Activated B cell treated with CpG ODN at 0.5 μM for 24 hours (primary cell): Measurements from ENCODE around the gene FGD3. TPM values are rescaled to one million over a fixed set of nuclear protein-coding genes. Genes with fewer than 3 reads are reported as not detected.

Experiments
- ATAC-seq: fragments of 200-7000 bp; cut with Tn5 transposase; one replicate; pipeline ENCODE4 v1.10.0; 2021; ENCODE audit warnings: low read depth, mild to moderate bottlenecking, moderate library complexity
- CTCF ChIA-PET: fragments of 350-600 bp; sonication (Branson Sonifier 250); formaldehyde crosslinking; loops from one replicate; lab custom pipeline; 2021; ENCODE audit warnings: antibody characterized with exemption; lab: Charles Lee
- POLR2A ChIA-PET: fragments of 350-600 bp; sonication (Branson Sonifier 250); formaldehyde crosslinking; loops from one replicate; lab custom pipeline; 2021; ENCODE audit warnings: antibody characterized with exemption; lab: Charles Lee
- DNase-seq: peaks from one replicate; pipeline ENCODE4 v3.0.0; 2022
- H3K27ac Mint-ChIP-seq: one replicate; pipeline ENCODE4 v1.8.0; 2020; ENCODE audit warnings: mixed read lengths
- H3K27me3 Mint-ChIP-seq: one replicate; pipeline ENCODE4 v1.8.0; 2021; ENCODE audit warnings: mixed read lengths
- H3K36me3 Mint-ChIP-seq: one replicate; pipeline ENCODE4 v1.8.0; 2021; ENCODE audit warnings: low read depth, mixed read lengths
- H3K4me1 Mint-ChIP-seq: one replicate; pipeline ENCODE4 v1.8.0; 2021; ENCODE audit warnings: mixed read lengths
- H3K4me3 Mint-ChIP-seq: one replicate; pipeline ENCODE4 v1.8.0; 2020; ENCODE audit warnings: mild to moderate bottlenecking, mixed read lengths
- H3K9me3 Mint-ChIP-seq: one replicate; pipeline ENCODE4 v1.8.0; 2020; ENCODE audit warnings: mixed read lengths
- CTCF ChIP-seq: fragments of 200-600 bp; IDR thresholded peaks from one replicate; pipeline ENCODE4 v1.8.0; 2022; ENCODE audit warnings: antibody characterized with exemption, mild to moderate bottlenecking
- intact Hi-C: fragments of 100-400 bp; cut with micrococcal nuclease; formaldehyde crosslinking; loops from one replicate; pipeline ENCODE4 v1.15.1; 2024
- total RNA-seq: library from RNA; stranded (reverse); gene quantifications from 2 replicates; pipeline ENCODE4 v1.2.3, GENCODE V29; 2022

The FGD3 gene
- total RNA-seq, 1 donor from 2014 or later, result 61.9 TPM

GRCh38 chr9:93068956-93069355 lies 121.6 kb downstream of the FGD3 start:
- no peak for TF ChIP-seq CTCF
- no peaks in the 10 kb centered on the region for H3K9me3 Mint-ChIP-seq
- intact Hi-C loops, result loop anchor here (10.0 kb wide), 1 partner anchor 304 kb away; the partner anchor contains the start of gene BICD2
- CTCF ChIA-PET, result interaction anchor here (0.7 kb wide), 1 partner anchor 40 kb away, joined by 3 read pairs; no protein-coding TSS in a partner anchor
- no peak for DNase-seq
- no peak overlapping the region for H3K27ac Mint-ChIP-seq
- POLR2A ChIA-PET, result no interaction called here
- H3K27me3 Mint-ChIP-seq, result no peaks in the 10 kb centered on the region
- H3K36me3 Mint-ChIP-seq, result peaks cover 38% of the 10 kb centered on the region
- no peak overlapping the region for H3K4me3 Mint-ChIP-seq
- H3K4me1 Mint-ChIP-seq, result peaks cover 43% of the 10 kb centered on the region
- no peak for ATAC-seq

GRCh38 chr9:93071464-93071863 lies 124.1 kb downstream of the FGD3 start:
- no peaks in the 10 kb centered on the region for H3K9me3 Mint-ChIP-seq
- no peak overlapping the region for H3K4me3 Mint-ChIP-seq
- intact Hi-C loops, result no loop called here
- ChIA-PET POLR2A (interaction anchor here (0.6 to 0.7 kb wide), 2 partner anchors 16 to 495 kb away, joined by 3 read pairs; no protein-coding TSS in a partner anchor), CTCF (no interaction called here)
- no peak overlapping the region for H3K27ac Mint-ChIP-seq
- no peak for DNase-seq
- peaks cover 43% of the 10 kb centered on the region for H3K36me3 Mint-ChIP-seq
- H3K4me1 Mint-ChIP-seq, result peaks cover 19% of the 10 kb centered on the region
- H3K27me3 Mint-ChIP-seq, result no peaks in the 10 kb centered on the region
- TF ChIP-seq CTCF, result no peak
- ATAC-seq, result no peak

GRCh38 chr9:93072383-93072795 lies 125.1 kb downstream of the FGD3 start:
- ATAC-seq, result no peak
- peaks cover 14% of the 10 kb centered on the region for H3K4me1 Mint-ChIP-seq
- CTCF ChIA-PET, result no interaction called here

GRCh38 chr9:93076101-93076791 lies 128.9 kb downstream of the FGD3 start:
- no peak overlapping the region for H3K4me3 Mint-ChIP-seq
- ATAC-seq (no peak), DNase-seq (no peak)
- no peak for TF ChIP-seq CTCF
- no peaks in the 10 kb centered on the region for H3K27me3 Mint-ChIP-seq
- H3K36me3 Mint-ChIP-seq, result peaks cover 54% of the 10 kb centered on the region
- H3K27ac Mint-ChIP-seq, result no peak overlapping the region
- intact Hi-C loops, result no loop called here
- no peaks in the 10 kb centered on the region for H3K9me3 Mint-ChIP-seq
- H3K4me1 Mint-ChIP-seq, result peaks cover 5% of the 10 kb centered on the region
- CTCF ChIA-PET, result no interaction called here
- POLR2A ChIA-PET, result interaction anchor here (0.8 kb wide), 1 partner anchor 11 kb away, joined by 3 read pairs; no protein-coding TSS in a partner anchor

More at GRCh38 chr9:93072383-93072795, 125.1 kb downstream of the FGD3 start:
- Mint-ChIP-seq H3K27me3 (no peaks in the 10 kb centered on the region), H3K9me3 (no peaks in the 10 kb centered on the region), H3K36me3 (peaks cover 47% of the 10 kb centered on the region), H3K27ac (no peak overlapping the region), H3K4me3 (no peak overlapping the region)
- DNase-seq, result no peak
- TF ChIP-seq CTCF, result no peak
- intact Hi-C loops, result no loop called here
- POLR2A ChIA-PET, result interaction anchor here (0.6 to 0.7 kb wide), 2 partner anchors 17 to 494 kb away, joined by 3 read pairs; no protein-coding TSS in a partner anchor

- DNase-seq (no peak), ATAC-seq (no peak)
- peaks cover 5% of the 10 kb centered on the region for H3K4me1 Mint-ChIP-seq
- ChIA-PET CTCF (no interaction called here), POLR2A (no interaction called here)
- peaks cover 55% of the 10 kb centered on the region for H3K36me3 Mint-ChIP-seq
- H3K27ac Mint-ChIP-seq, result no peak overlapping the region
- H3K4me3 Mint-ChIP-seq, result no peak overlapping the region
- intact Hi-C loops, result no loop called here
- no peak for TF ChIP-seq CTCF
- H3K27me3 Mint-ChIP-seq, result no peaks in the 10 kb centered on the region
- H3K9me3 Mint-ChIP-seq, result no peaks in the 10 kb centered on the region
Observed at GRCh38 chr9:93076792-93077128, 129.4 kb downstream of the FGD3 start.
